Activated CD8-positive, alpha-beta T cell treated with anti-CD3 and anti-CD28 coated beads for 36 hours (primary cell): ENCODE results near the gene POU2F1. TPM values are rescaled to one million over a fixed set of nuclear protein-coding genes. Genes with fewer than 3 reads are reported as not detected.

ENCODE experiments used
- ATAC-seq: fragments of 200-7000 bp; cut with Tn5 transposase; one replicate; pipeline ENCODE4 v1.10.0; 2021; ENCODE audit warnings: mild to moderate bottlenecking, moderate library complexity
- CTCF ChIA-PET: fragments of 350-600 bp; sonication (Branson Sonifier 250); formaldehyde crosslinking; loops from one replicate; lab custom pipeline; 2021; ENCODE audit warnings: antibody characterized with exemption; lab: Charles Lee
- POLR2A ChIA-PET: fragments of 350-600 bp; sonication (Branson Sonifier 250); formaldehyde crosslinking; loops from one replicate; lab custom pipeline; 2021; ENCODE audit warnings: antibody characterized with exemption; lab: Charles Lee
- DNase-seq: peaks from one replicate; pipeline ENCODE4 v3.0.0-alpha.2; 2020
- H3K27ac Mint-ChIP-seq: one replicate; pipeline ENCODE4 v1.8.0; 2021; ENCODE audit warnings: mild to moderate bottlenecking, mixed read lengths
- H3K27me3 Mint-ChIP-seq: one replicate; pipeline ENCODE4 v1.8.0; 2021; ENCODE audit warnings: mixed read lengths
- H3K36me3 Mint-ChIP-seq: one replicate; pipeline ENCODE4 v1.8.0; 2021; ENCODE audit warnings: low read depth, mixed read lengths
- H3K4me1 Mint-ChIP-seq: one replicate; pipeline ENCODE4 v1.8.0; 2021; ENCODE audit warnings: low read depth, mixed read lengths
- H3K4me3 Mint-ChIP-seq: one replicate; pipeline ENCODE4 v1.8.0; 2021; ENCODE audit warnings: mild to moderate bottlenecking, moderate library complexity, mixed read lengths
- H3K9me3 Mint-ChIP-seq: one replicate; pipeline ENCODE4 v1.8.0; 2021; ENCODE audit warnings: mixed read lengths
- intact Hi-C: fragments of 100-400 bp; cut with micrococcal nuclease; formaldehyde crosslinking; loops from one replicate; pipeline ENCODE4 v1.10.0; 2022
- total RNA-seq, 2 experiments: library from RNA; stranded (reverse); gene quantifications; one replicate each; pipeline ENCODE4 v1.2.3, GENCODE V29; 2021
- TF ChIP-seq, protein P1 (sequence below): fragments of 200-600 bp; IDR thresholded peaks from one replicate; pipeline ENCODE4 v1.8.0; 2022; ENCODE audit warnings: antibody characterized with exemption, mild to moderate bottlenecking

Gene POU2F1
- total RNA-seq, 2 experiments from 2014 or later: 23.6 to 24.2 TPM

DNA sequence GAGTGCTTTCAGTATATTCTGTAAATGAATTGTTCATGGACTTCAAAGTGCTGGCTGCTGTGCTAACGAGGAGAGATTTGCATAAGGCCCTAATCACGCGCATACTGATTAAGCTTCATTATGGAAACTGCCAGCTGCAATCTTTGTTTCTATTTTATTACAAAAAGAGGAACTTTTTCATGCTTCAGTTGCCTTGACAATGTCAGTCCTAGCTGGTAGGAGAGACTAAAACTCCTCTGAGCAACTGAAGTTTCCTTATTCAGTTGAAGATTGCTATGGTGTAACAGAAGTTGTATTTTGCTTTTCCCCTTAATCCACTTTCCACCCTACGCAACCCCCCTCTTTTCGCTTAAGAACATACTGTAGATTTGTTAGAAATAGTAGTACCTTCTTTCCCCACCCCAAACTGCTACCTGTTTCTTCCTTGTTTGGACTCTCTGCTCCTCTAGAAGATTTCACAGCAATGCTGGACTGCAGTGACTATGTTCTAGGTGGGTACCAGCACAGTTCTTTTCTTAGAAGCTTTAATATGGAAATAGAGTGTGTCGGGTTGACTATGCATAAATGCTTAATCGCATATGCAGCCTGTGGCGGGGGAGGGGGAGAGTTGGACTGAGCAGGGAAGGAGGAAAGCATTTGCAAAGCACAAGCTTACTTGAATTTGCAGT lies 108.3 kb downstream of the POU2F1 start:
- ATAC-seq (no peak), DNase-seq (no peak)
- Mint-ChIP-seq H3K27ac (no peak overlapping the region), H3K9me3 (peaks cover 8% of the 10 kb centered on the region), H3K4me1 (peaks cover 27% of the 10 kb centered on the region), H3K36me3 (peaks cover 31% of the 10 kb centered on the region), H3K4me3 (no peak overlapping the region), H3K27me3 (no peaks in the 10 kb centered on the region)
- CTCF ChIA-PET: interaction anchor here (1.0 kb wide), 1 partner anchor 270 kb away, joined by 3 read pairs; no protein-coding TSS in a partner anchor
- intact Hi-C loops: no loop called here
- TF ChIP-seq, protein P1, sequence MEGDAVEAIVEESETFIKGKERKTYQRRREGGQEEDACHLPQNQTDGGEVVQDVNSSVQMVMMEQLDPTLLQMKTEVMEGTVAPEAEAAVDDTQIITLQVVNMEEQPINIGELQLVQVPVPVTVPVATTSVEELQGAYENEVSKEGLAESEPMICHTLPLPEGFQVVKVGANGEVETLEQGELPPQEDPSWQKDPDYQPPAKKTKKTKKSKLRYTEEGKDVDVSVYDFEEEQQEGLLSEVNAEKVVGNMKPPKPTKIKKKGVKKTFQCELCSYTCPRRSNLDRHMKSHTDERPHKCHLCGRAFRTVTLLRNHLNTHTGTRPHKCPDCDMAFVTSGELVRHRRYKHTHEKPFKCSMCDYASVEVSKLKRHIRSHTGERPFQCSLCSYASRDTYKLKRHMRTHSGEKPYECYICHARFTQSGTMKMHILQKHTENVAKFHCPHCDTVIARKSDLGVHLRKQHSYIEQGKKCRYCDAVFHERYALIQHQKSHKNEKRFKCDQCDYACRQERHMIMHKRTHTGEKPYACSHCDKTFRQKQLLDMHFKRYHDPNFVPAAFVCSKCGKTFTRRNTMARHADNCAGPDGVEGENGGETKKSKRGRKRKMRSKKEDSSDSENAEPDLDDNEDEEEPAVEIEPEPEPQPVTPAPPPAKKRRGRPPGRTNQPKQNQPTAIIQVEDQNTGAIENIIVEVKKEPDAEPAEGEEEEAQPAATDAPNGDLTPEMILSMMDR: no peak
- POLR2A ChIA-PET: no interaction called here

DNA sequence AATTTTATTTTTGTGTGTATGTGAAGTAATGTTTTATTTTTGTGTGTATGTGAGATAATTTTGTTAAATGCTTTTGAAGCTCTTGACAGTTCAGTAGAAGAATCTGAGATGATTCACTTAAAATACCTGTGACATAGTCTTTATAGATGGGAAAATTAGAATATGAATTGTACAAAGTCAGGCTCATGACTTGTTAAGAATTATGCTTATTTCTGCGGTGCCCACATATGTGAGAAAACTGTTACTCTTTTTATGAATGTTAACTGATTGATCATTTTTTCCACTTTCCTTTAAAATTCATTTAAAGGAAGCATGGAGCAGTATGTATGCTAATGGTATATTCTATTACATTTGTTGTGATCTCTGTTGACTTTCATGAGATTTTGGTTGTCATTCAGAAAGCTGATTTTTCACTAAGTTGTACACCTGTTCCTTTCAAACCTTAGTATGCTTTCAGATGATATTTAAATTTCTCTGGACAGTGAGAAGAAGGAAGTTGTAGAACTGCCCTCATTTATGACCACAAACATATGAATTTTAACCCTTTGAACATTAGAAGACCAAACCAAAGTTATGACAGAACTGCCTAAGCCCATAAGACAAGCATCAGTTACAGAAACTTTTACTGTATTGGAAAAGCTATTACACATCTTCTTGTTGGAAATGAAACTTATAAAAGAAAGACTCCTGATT lies 110.1 kb downstream of the POU2F1 start:
- POLR2A ChIA-PET: interaction anchor here (0.7 to 1.0 kb wide), 2 partner anchors 33 to 224 kb away, joined by 3 read pairs; no protein-coding TSS in a partner anchor
- Mint-ChIP-seq H3K27me3 (no peaks in the 10 kb centered on the region), H3K36me3 (peaks cover 23% of the 10 kb centered on the region), H3K4me1 (peaks cover 27% of the 10 kb centered on the region), H3K27ac (no peak overlapping the region), H3K4me3 (no peak overlapping the region), H3K9me3 (no peaks in the 10 kb centered on the region)
- CTCF ChIA-PET: interaction anchor here (1.8 kb wide), 1 partner anchor 12 kb away, joined by 5 read pairs; no protein-coding TSS in a partner anchor
- intact Hi-C loops: loop anchor here (10.0 kb wide), 1 partner anchor 64 kb away; no protein-coding TSS in a partner anchor
- DNase-seq (no peak), ATAC-seq (peak; percentile 37)
- TF ChIP-seq, protein P1: no peak

DNA sequence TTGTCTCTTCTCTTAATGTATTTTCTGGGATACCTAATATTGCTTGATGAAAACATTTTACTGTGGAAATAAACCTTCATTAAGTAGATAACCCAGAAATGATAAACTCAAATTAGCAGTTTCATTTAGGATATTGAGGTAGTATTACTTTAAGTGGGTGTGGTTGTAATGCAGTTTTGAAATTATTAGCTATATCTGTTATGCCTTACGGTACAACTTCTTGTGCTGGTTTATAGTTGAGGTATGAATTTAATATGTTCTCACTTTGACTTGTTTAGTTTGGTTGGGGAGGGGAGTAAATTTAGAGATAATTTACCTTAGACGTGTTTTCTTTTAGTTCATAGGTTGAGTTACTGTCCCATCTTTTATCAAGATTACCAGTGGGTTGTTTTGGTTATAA lies 111.0 kb downstream of the POU2F1 start:
- Mint-ChIP-seq H3K4me1 (peaks cover 27% of the 10 kb centered on the region), H3K27ac (no peak overlapping the region), H3K36me3 (peaks cover 18% of the 10 kb centered on the region), H3K4me3 (no peak overlapping the region), H3K9me3 (peaks cover 2% of the 10 kb centered on the region), H3K27me3 (no peaks in the 10 kb centered on the region)
- ChIA-PET CTCF (no interaction called here), POLR2A (no interaction called here)
- DNase-seq (no peak), ATAC-seq (no peak)
- intact Hi-C loops: loop anchor here (10.0 kb wide), 1 partner anchor 63 kb away; no protein-coding TSS in a partner anchor
- TF ChIP-seq, protein P1: no peak

DNA sequence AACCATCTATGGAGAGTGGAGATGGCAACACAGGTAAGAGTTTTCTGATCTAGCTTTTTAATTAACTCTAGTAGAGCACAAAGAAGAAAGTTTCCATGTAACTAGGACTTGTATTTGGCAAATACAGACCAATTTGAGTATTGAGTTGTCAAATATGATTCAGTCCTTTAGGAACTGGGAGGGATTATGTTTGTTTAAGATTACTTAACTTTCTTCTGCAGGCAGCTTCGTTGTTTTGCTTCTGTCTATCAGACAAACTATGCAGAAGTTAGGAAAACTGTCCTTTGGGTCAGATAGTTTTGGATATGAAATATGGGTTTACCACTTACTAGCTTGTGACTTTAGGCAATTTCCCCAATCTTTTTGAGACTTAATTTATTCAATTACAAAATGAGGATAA lies 111.8 kb downstream of the POU2F1 start:
- TF ChIP-seq, protein P1: no peak
- Mint-ChIP-seq H3K27me3 (no peaks in the 10 kb centered on the region), H3K9me3 (peaks cover 6% of the 10 kb centered on the region), H3K4me1 (peaks cover 27% of the 10 kb centered on the region), H3K36me3 (peaks cover 22% of the 10 kb centered on the region), H3K4me3 (no peak overlapping the region), H3K27ac (no peak overlapping the region)
- CTCF ChIA-PET: interaction anchor here (1.4 kb wide), 1 partner anchor 64 kb away, joined by 3 read pairs; no protein-coding TSS in a partner anchor
- POLR2A ChIA-PET: interaction anchor here (1.0 kb wide), 1 partner anchor 221 kb away, joined by 3 read pairs; the partner anchor contains the start of gene CREG1
- ATAC-seq (no peak), DNase-seq (no peak)
- intact Hi-C loops: loop anchor here (10.0 kb wide), 1 partner anchor 62 kb away; no protein-coding TSS in a partner anchor
